Measurements from ENCODE around the gene DGKQ. TPM values are rescaled to one million over a fixed set of nuclear protein-coding genes. Genes with fewer than 3 reads are reported as not detected.
A peak's percentile ranks its signal among the peaks of the same experiment; 100 is the strongest.
"Not testable (repeated sequence)": the region's sequence is repeated elsewhere in the genome, so short reads cannot be mapped to it uniquely, and the experiment has no call there.

The DGKQ gene
- polyA plus RNA-seq, 1 experiment: 4.5 TPM

- Histone ChIP-seq H3K27ac (ENCODE audit: low read depth, low read length) (peak overlapping the region; percentile 57), H3K27me3 (ENCODE audit: control insufficient read depth, insufficient read depth, low read length) (no peaks in the 10 kb centered on the region), H3K9me3 (ENCODE audit: control insufficient read depth, insufficient read depth, low read length) (no peaks in the 10 kb centered on the region; the same call in 1 of the 2 replicates), H3K4me3 (ENCODE audit: low read depth, low read length) (peak overlapping the region; percentile 94)
- no peak for DNase-seq (ENCODE audit: low read depth, low spot score)
- TF ChIP-seq CTCF (IDR thresholded peaks at IDR 0.05; ENCODE audit: low read depth, low read length): no peak
- CTCF ChIA-PET: no interaction called here
- POLR2A ChIA-PET: interaction anchor here (1.4 kb wide), 3 partner anchors 41 to 150 kb away, joined by 3 to 4 read pairs (median 3); partner anchors contain the start of gene DGKQ
Measured at GRCh38 chr4:931194-931959, 42.0 kb downstream of the DGKQ start.

- H3K4me3 ChIP-seq (ENCODE audit: low read depth, low read length): peak overlapping the region; percentile 94
- TF ChIP-seq CTCF (IDR thresholded peaks at IDR 0.05; ENCODE audit: low read depth, low read length): no peak
- H3K9me3 ChIP-seq (ENCODE audit: control insufficient read depth, insufficient read depth, low read length): no peaks in the 10 kb centered on the region; the same call in 1 of the 2 replicates
- DNase-seq (ENCODE audit: low read depth, low spot score): no peak
- CTCF ChIA-PET: no interaction called here
- no peaks in the 10 kb centered on the region for H3K27me3 ChIP-seq (ENCODE audit: control insufficient read depth, insufficient read depth, low read length)
- H3K27ac ChIP-seq (ENCODE audit: low read depth, low read length): peak overlapping the region; percentile 52
- POLR2A ChIA-PET: interaction anchor here (1.4 kb wide), 1 partner anchor 149 kb away, joined by 4 read pairs; no protein-coding TSS in a partner anchor
Measured at GRCh38 chr4:930827-931193, 42.6 kb downstream of the DGKQ start.

- no peak for TF ChIP-seq CTCF (IDR thresholded peaks at IDR 0.05; ENCODE audit: low read depth, low read length)
- Histone ChIP-seq H3K4me3 (ENCODE audit: low read depth, low read length) (peak overlapping the region; percentile 94), H3K27me3 (ENCODE audit: control insufficient read depth, insufficient read depth, low read length) (no peaks in the 10 kb centered on the region), H3K27ac (ENCODE audit: low read depth, low read length) (peak overlapping the region; percentile 61), H3K9me3 (ENCODE audit: control insufficient read depth, insufficient read depth, low read length) (no peaks in the 10 kb centered on the region; the same call in 1 of the 2 replicates)
- ChIA-PET POLR2A (no interaction called here), CTCF (interaction anchor here (0.7 to 1.5 kb wide), 2 partner anchors 19 to 57 kb away, joined by 3 to 5 read pairs; no protein-coding TSS in a partner anchor)
- DNase-seq (ENCODE audit: low read depth, low spot score): no peak
Measured at GRCh38 chr4:930028-930551, 43.3 kb downstream of the DGKQ start.

- Histone ChIP-seq H3K27ac (ENCODE audit: low read depth, low read length) (peak overlapping the region; percentile 21), H3K27me3 (ENCODE audit: control insufficient read depth, insufficient read depth, low read length) (no peaks in the 10 kb centered on the region), H3K4me3 (ENCODE audit: low read depth, low read length) (no peak overlapping the region), H3K9me3 (ENCODE audit: control insufficient read depth, insufficient read depth, low read length) (no peaks in the 10 kb centered on the region; the same call in 1 of the 2 replicates)
- POLR2A ChIA-PET: no interaction called here
- no peak for DNase-seq (ENCODE audit: low read depth, low spot score)
- CTCF ChIA-PET: interaction anchor here (0.7 to 1.5 kb wide), 2 partner anchors 20 to 58 kb away, joined by 3 to 5 read pairs; no protein-coding TSS in a partner anchor
- TF ChIP-seq CTCF (IDR thresholded peaks at IDR 0.05; ENCODE audit: low read depth, low read length): no peak
Measured at GRCh38 chr4:929096-929765, 44.1 kb downstream of the DGKQ start.

GRCh38 chr4:927566-927965 lies 45.8 kb downstream of the DGKQ start:
- DNase-seq (ENCODE audit: low read depth, low spot score); H3K4me3 ChIP-seq (ENCODE audit: low read depth, low read length); H3K9me3 ChIP-seq (ENCODE audit: control insufficient read depth, insufficient read depth, low read length); H3K27ac ChIP-seq (ENCODE audit: low read depth, low read length); H3K27me3 ChIP-seq (ENCODE audit: control insufficient read depth, insufficient read depth, low read length): not testable (repeated sequence)
- ChIA-PET POLR2A (interaction anchor here (0.7 kb wide), 1 partner anchor 82 kb away, joined by 3 read pairs; no protein-coding TSS in a partner anchor), CTCF (interaction anchor here (0.7 kb wide), 1 partner anchor 9 kb away, joined by 3 read pairs; no protein-coding TSS in a partner anchor)
